SK-N-SH (cell line): ENCODE measurements around the gene CDC73.

Experiments used
- CTCF ChIP-seq: fragments of 200-600 bp; sonication (generic); IDR thresholded peaks from 2 replicates; pipeline ENCODE4 v1.6.1; 2017; ENCODE audit warnings: antibody characterized with exemption, mild to moderate bottlenecking, moderate library complexity
- ELF1 ChIP-seq: IDR thresholded peaks from 2 replicates; pipeline ENCODE4 v1.4.0; 2012
- EP300 ChIP-seq, 2 experiments: IDR thresholded peaks; 2 replicates each; pipeline versions ENCODE4 v1.4.0 to v1.6.1; 2012; ENCODE audit warnings: borderline replicate concordance in 1 of 2, low read depth in 1 of 2, low read length in 1 of 2
- FOXJ3 ChIP-seq: sonication (generic); formaldehyde crosslinking; IDR thresholded peaks from 2 replicates; pipeline ENCODE4 v1.5.1; 2020; ENCODE audit warnings: mild to moderate bottlenecking, missing genetic modification reagents
- JUND ChIP-seq: IDR thresholded peaks from 2 replicates; pipeline ENCODE4 v1.4.0; 2012
- MAX ChIP-seq: IDR thresholded peaks from 2 replicates; pipeline ENCODE4 v1.4.0; 2012; ENCODE audit warnings: low read depth
- RXRA ChIP-seq: IDR thresholded peaks from 2 replicates; pipeline ENCODE4 v1.4.0; 2012; ENCODE audit warnings: low read depth, mild to moderate bottlenecking, borderline replicate concordance
- SMC3 ChIP-seq: IDR thresholded peaks from 2 replicates; pipeline ENCODE4 v1.6.1; 2012; ENCODE audit warnings: low read depth, low read length, improper control_type of control experiment

DNA sequence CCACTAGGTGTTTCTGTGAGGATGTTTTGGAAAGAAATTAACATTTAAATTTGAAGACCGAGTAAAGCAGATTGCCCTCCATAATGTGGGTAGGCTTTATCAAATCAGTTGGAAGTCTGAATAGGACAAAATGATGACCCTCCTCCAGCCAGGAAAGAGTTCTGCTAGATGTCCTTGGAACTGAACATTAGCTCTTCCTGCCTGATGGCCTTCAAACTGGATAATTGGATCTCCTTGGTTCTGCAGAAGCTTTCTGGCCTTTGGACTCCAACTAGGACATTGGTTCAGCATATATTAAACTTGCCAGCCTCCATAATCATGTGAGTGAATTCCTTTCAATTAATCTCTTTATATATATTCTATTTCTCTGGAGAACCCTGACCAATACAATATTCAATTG is 12.2 kb upstream of the CDC73 start:
- TF ChIP-seq CTCF: no peak
- TF ChIP-seq MAX: no peak
- TF ChIP-seq JUND: no peak
- no peak for TF ChIP-seq EP300 (IDR thresholded peaks at IDR 0.05; ENCODE audit: borderline replicate concordance in 1 of 2, low read depth in 1 of 2, low read length in 1 of 2)
- no peak for TF ChIP-seq SMC3
- TF ChIP-seq RXRA: no peak
- TF ChIP-seq ELF1: no peak
- TF ChIP-seq FOXJ3 (CRISPR knock-in tag): no peak
